Stimulated activated CD8-positive, alpha-beta memory T cell treated with anti-CD3 and anti-CD28 coated beads, Interleukin-12 subunit alpha, Interleukin-12 subunit beta, amount 100 ng/mL, for 1 hour (primary cell): Measurements from ENCODE around the gene BDKRB2.

Experiments
- DNase-seq: peaks from one replicate; pipeline ENCODE4 v3.0.0-alpha.2; 2020; ENCODE audit warnings: low read depth

The BDKRB2 gene

GRCh38 chr14:96204151-96205058 is at the start of gene BDKRB2:
BDKRB2 (plus strand) TSS chr14:96204839; CDS start chr14:96237108, 32,269 bp downstream.
- DNase-seq, result no peak

GRCh38 chr14:96154900-96155299 is 49.7 kb upstream of the BDKRB2 start:
- no peak for DNase-seq

GRCh38 chr14:96156804-96157760 is 47.6 kb upstream of the BDKRB2 start:
- DNase-seq, result no peak

- no peak for DNase-seq
Observed at GRCh38 chr14:96158735-96159134, 45.9 kb upstream of the BDKRB2 start.

GRCh38 chr14:96160076-96160912 is 44.3 kb upstream of the BDKRB2 start:
- no peak for DNase-seq

- DNase-seq, result no peak
Observed at GRCh38 chr14:96160913-96161310, 43.7 kb upstream of the BDKRB2 start.

GRCh38 chr14:96161636-96162035 is 43.0 kb upstream of the BDKRB2 start:
- no peak for DNase-seq

GRCh38 chr14:96162265-96162664 is 42.4 kb upstream of the BDKRB2 start:
- DNase-seq, result no peak

- DNase-seq, result no peak
Observed at GRCh38 chr14:96162741-96163140, 41.9 kb upstream of the BDKRB2 start.

- no peak for DNase-seq
Observed at GRCh38 chr14:96164861-96165490, 39.7 kb upstream of the BDKRB2 start.

GRCh38 chr14:96165493-96166436 is 38.9 kb upstream of the BDKRB2 start:
- no peak for DNase-seq

GRCh38 chr14:96166461-96167223 is 38.0 kb upstream of the BDKRB2 start:
- no peak for DNase-seq

- DNase-seq, result no peak
Observed at GRCh38 chr14:96167224-96168148, 37.2 kb upstream of the BDKRB2 start.

GRCh38 chr14:96168581-96168980 is 36.1 kb upstream of the BDKRB2 start:
- no peak for DNase-seq

- no peak for DNase-seq
Observed at GRCh38 chr14:96170961-96171592, 33.6 kb upstream of the BDKRB2 start.

GRCh38 chr14:96173636-96174475 is 30.8 kb upstream of the BDKRB2 start:
- no peak for DNase-seq

- no peak for DNase-seq
Observed at GRCh38 chr14:96176275-96176674, 28.4 kb upstream of the BDKRB2 start.
